Measurements from ENCODE around the gene OBSCN. TPM values are rescaled to one million over a fixed set of nuclear protein-coding genes. Genes with fewer than 3 reads are reported as not detected.

OBSCN gene
- total and polyA plus RNA-seq, 2 donors (not counting 1 experiment from before 2014, with no cell fraction given) = 10.0 to 63.9 TPM

DNA sequence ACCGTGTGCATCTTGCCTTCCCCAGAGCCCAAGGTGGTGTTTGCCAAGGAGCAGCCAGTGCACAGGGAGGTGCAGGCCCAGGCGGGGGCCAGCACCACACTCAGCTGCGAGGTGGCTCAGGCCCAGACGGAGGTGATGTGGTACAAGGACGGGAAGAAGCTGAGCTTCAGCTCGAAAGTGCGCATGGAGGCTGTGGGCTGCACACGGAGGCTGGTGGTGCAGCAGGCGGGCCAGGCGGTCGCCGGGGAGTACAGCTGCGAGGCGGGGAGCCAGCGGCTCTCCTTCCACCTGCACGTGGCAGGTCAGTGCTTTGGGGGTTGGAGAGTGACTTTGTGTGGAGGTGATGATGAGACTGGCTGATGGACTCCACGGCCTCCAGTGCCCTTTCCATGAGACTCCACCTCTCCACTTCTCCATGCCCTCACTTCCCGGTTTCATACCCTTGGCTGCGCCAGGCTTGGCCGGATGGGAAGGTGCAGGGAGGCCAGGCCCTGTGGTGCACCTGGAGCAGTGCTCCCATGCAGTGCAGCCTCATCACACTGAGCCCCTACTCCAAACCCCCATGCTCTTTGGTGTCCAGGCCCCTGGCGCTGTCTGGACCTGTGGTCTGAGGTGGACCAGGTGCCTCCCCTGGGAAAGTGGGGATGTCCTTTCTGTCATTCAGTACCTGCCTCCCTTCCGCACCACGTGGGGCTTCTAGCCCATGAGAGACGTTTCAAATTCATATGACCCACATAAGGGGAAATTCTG is 49.0 kb downstream of the OBSCN start:
- POLR2A ChIA-PET = no interaction called here
- H3K9me3 Mint-ChIP-seq (ENCODE audit: insufficient read depth) = peaks cover 5% of the 10 kb centered on the region

DNA sequence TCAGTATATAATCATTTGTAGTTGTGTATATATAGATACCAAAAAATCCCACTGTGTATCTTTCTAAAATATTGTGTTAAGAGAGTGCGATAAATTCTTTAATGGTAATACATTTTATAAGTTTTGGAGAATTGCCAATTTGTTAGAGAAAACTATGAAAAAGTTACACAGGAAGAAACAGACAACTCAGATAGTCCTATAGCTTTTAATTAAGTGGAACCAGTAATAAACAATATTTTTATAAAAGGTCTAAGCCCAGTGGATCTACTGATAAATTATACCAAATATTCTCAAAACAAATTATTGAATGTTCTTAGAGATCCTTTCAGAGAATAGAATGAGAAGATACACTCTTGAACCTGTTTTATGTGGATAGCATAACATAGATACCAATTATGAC is 50.6 kb downstream of the OBSCN start:
- Histone ChIP-seq H3K27me3 (replicated peaks in 1 of 4; ENCODE audit: control extremely low read depth in 1 of 4, control insufficient read depth in 3 of 4, insufficient read depth in 4 of 4, low read length in 3 of 4) (no peaks in the 10 kb centered on the region), H4K20me1 (ENCODE audit: control insufficient read depth, insufficient read depth, low read length, poor library complexity, severe bottlenecking) (no peaks in the 10 kb centered on the region), H3K36me3 (replicated peaks in 1 of 2; ENCODE audit: control extremely low read depth in 1 of 2, control insufficient read depth in 1 of 2, extremely low read depth in 1 of 2, insufficient read depth in 2 of 2, low read length in 1 of 2) (no peaks in the 10 kb centered on the region), H3K27ac (ENCODE audit: low read length in 2 of 2) (no peak overlapping the region), H3K4me2 (replicated peaks; ENCODE audit: low read depth, low read length, poor library complexity, severe bottlenecking) (no peak overlapping the region), H3K4me1 (ENCODE audit: control insufficient read depth in 2 of 2, insufficient read depth in 2 of 2, low read length in 2 of 2) (no peaks in the 10 kb centered on the region), H3K4me3 (ENCODE audit: control extremely low read depth in 1 of 5, extremely low read depth in 1 of 5, insufficient read depth in 1 of 5, low read depth in 2 of 5, low read length in 4 of 5) (no peak overlapping the region), H2AFZ (ENCODE audit: insufficient read depth, low read depth, low read length, poor library complexity, severe bottlenecking) (no peak overlapping the region), H3K9me3 (ENCODE audit: control extremely low read depth in 1 of 3, control insufficient read depth in 2 of 3, insufficient read depth in 1 of 3, low read length in 2 of 3) (peaks cover 1 to 12% (median 4%) of the 10 kb centered on the region in 3 donors), H3K9ac (ENCODE audit: low read length) (no peak overlapping the region), H3K79me2 (ENCODE audit: control insufficient read depth, insufficient read depth, low read length) (no peaks in the 10 kb centered on the region)
- no peak for DNase-seq
- Mint-ChIP-seq H3K4me1 (no peaks in the 10 kb centered on the region), H3K4me3 (no peak overlapping the region), H3K27me3 (no peaks in the 10 kb centered on the region), H3K9me3 (ENCODE audit: insufficient read depth) (peaks cover 7% of the 10 kb centered on the region), H3K27ac (no peak overlapping the region)
- ChIA-PET POLR2A (no interaction called here), CTCF (interaction anchor here (1.5 kb wide), 1 partner anchor 45 kb away, joined by 4 read pairs; no protein-coding TSS in a partner anchor)
- TF ChIP-seq, protein P1, sequence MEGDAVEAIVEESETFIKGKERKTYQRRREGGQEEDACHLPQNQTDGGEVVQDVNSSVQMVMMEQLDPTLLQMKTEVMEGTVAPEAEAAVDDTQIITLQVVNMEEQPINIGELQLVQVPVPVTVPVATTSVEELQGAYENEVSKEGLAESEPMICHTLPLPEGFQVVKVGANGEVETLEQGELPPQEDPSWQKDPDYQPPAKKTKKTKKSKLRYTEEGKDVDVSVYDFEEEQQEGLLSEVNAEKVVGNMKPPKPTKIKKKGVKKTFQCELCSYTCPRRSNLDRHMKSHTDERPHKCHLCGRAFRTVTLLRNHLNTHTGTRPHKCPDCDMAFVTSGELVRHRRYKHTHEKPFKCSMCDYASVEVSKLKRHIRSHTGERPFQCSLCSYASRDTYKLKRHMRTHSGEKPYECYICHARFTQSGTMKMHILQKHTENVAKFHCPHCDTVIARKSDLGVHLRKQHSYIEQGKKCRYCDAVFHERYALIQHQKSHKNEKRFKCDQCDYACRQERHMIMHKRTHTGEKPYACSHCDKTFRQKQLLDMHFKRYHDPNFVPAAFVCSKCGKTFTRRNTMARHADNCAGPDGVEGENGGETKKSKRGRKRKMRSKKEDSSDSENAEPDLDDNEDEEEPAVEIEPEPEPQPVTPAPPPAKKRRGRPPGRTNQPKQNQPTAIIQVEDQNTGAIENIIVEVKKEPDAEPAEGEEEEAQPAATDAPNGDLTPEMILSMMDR (IDR thresholded peaks at IDR 0.05) = no peak
- no peak for TF ChIP-seq EZH2 (IDR thresholded peaks at IDR 0.05; ENCODE audit: borderline replicate concordance, insufficient read depth, low read depth, low read length, poor library complexity, severe bottlenecking)
- no CpG with 5 or more reads among the region's 1 CpG for WGBS (ENCODE audit: insufficient coverage)
- no peak for ATAC-seq (ENCODE audit: low read depth)
- intact Hi-C loops (cut with micrococcal nuclease) = no loop called here

More for the DNA sequence above, 49.0 kb downstream of the OBSCN start:
- DNase-seq = no peak
- no peak overlapping the region for H3K4me3 Mint-ChIP-seq
- TF ChIP-seq, protein P1 (IDR thresholded peaks at IDR 0.05) = no peak
- TF ChIP-seq EZH2 (IDR thresholded peaks at IDR 0.05; ENCODE audit: borderline replicate concordance, insufficient read depth, low read depth, low read length, poor library complexity, severe bottlenecking) = no peak
- no peak overlapping the region for H3K4me3 ChIP-seq (ENCODE audit: control extremely low read depth in 1 of 5, extremely low read depth in 1 of 5, insufficient read depth in 1 of 5, low read depth in 2 of 5, low read length in 4 of 5)
- CTCF ChIA-PET = no interaction called here
- intact Hi-C loops (cut with micrococcal nuclease) = no loop called here
- H3K27ac Mint-ChIP-seq = no peak overlapping the region
- no peak for ATAC-seq (ENCODE audit: low read depth)
- H3K4me1 ChIP-seq (ENCODE audit: control insufficient read depth in 2 of 2, insufficient read depth in 2 of 2, low read length in 2 of 2) = no peaks in the 10 kb centered on the region
- no peak overlapping the region for H2AFZ ChIP-seq (ENCODE audit: insufficient read depth, low read depth, low read length, poor library complexity, severe bottlenecking)
- H4K20me1 ChIP-seq (ENCODE audit: control insufficient read depth, insufficient read depth, low read length, poor library complexity, severe bottlenecking) = no peaks in the 10 kb centered on the region
- H3K4me1 Mint-ChIP-seq = no peaks in the 10 kb centered on the region
- H3K4me2 ChIP-seq (replicated peaks; ENCODE audit: low read depth, low read length, poor library complexity, severe bottlenecking) = no peak overlapping the region
- no peaks in the 10 kb centered on the region for H3K36me3 ChIP-seq (replicated peaks in 1 of 2; ENCODE audit: control extremely low read depth in 1 of 2, control insufficient read depth in 1 of 2, extremely low read depth in 1 of 2, insufficient read depth in 2 of 2, low read length in 1 of 2)
- H3K9me3 ChIP-seq (ENCODE audit: control extremely low read depth in 1 of 3, control insufficient read depth in 2 of 3, insufficient read depth in 1 of 3, low read length in 2 of 3) = peaks cover 0 to 7% (median 4%) of the 10 kb centered on the region in 3 donors
- WGBS (ENCODE audit: insufficient coverage) = 95% methylated on average over 18 of the region's 24 CpGs
- no peaks in the 10 kb centered on the region for H3K79me2 ChIP-seq (ENCODE audit: control insufficient read depth, insufficient read depth, low read length)
- H3K27me3 Mint-ChIP-seq = no peaks in the 10 kb centered on the region
- no peak overlapping the region for H3K9ac ChIP-seq (ENCODE audit: low read length)
- no peaks in the 10 kb centered on the region for H3K27me3 ChIP-seq (replicated peaks in 1 of 4; ENCODE audit: control extremely low read depth in 1 of 4, control insufficient read depth in 3 of 4, insufficient read depth in 4 of 4, low read length in 3 of 4)
- H3K27ac ChIP-seq (ENCODE audit: low read length in 2 of 2) = no peak overlapping the region
